GM23248 (cell line): ENCODE data around the gene TMEM17. TPM values are rescaled to one million over a fixed set of nuclear protein-coding genes. Genes with fewer than 3 reads are reported as not detected.
A peak's percentile ranks its signal among the peaks of the same experiment; 100 is the strongest.

ENCODE experiments used
- DNase-seq: peaks from one replicate; pipeline ENCODE4 v3.0.0-alpha.2; 2015
- H2AFZ ChIP-seq: fragments of 200-600 bp; sonication (generic); 2 replicates; pipeline ENCODE4 v1.6.1; 2016; ENCODE audit warnings: antibody characterized with exemption
- H3F3A ChIP-seq: fragments of 200-600 bp; sonication (generic); 2 replicates; pipeline ENCODE4 v1.6.1; 2016; ENCODE audit warnings: mild to moderate bottlenecking, antibody characterized with exemption, mixed run types; ENCODE audit not compliant: insufficient read depth
- H3K27ac ChIP-seq: fragments of 200-600 bp; sonication (generic); 2 replicates; pipeline ENCODE4 v1.5.1; 2016; ENCODE audit warnings: mild to moderate bottlenecking
- H3K27me3 ChIP-seq: fragments of 200-600 bp; sonication (generic); replicated peaks from 2 replicates; pipeline ENCODE4 v1.6.1; 2016; ENCODE audit warnings: mild to moderate bottlenecking; ENCODE audit not compliant: insufficient read depth
- H3K36me3 ChIP-seq: fragments of 200-600 bp; sonication (generic); 2 replicates; pipeline ENCODE4 v1.6.1; 2016; ENCODE audit warnings: low read depth, mild to moderate bottlenecking
- H3K4me1 ChIP-seq: fragments of 200-600 bp; sonication (generic); 2 replicates; pipeline ENCODE4 v1.6.1; 2016; ENCODE audit warnings: mild to moderate bottlenecking; ENCODE audit not compliant: insufficient read depth
- H3K4me2 ChIP-seq: fragments of 200-600 bp; sonication (generic); one replicate; pipeline ENCODE4 v1.6.1; 2016; ENCODE audit warnings: mild to moderate bottlenecking; ENCODE audit not compliant: unreplicated experiment
- H3K4me3 ChIP-seq: fragments of 200-600 bp; sonication (generic); 2 replicates; pipeline ENCODE4 v1.5.1; 2016; ENCODE audit warnings: mild to moderate bottlenecking
- H3K79me2 ChIP-seq: fragments of 200-600 bp; sonication (generic); 2 replicates; pipeline ENCODE4 v1.6.1; 2016; ENCODE audit warnings: mild to moderate bottlenecking; ENCODE audit not compliant: insufficient read depth
- H3K9ac ChIP-seq: fragments of 200-600 bp; sonication (generic); 2 replicates; pipeline ENCODE4 v1.6.1; 2016; ENCODE audit warnings: mild to moderate bottlenecking
- H3K9me2 ChIP-seq: fragments of 200-600 bp; sonication (generic); 2 replicates; pipeline ENCODE4 v1.6.1; 2016; ENCODE audit warnings: mixed run types, mild to moderate bottlenecking, moderate library complexity; ENCODE audit not compliant: insufficient read depth
- H3K9me3 ChIP-seq: fragments of 200-600 bp; sonication (generic); one replicate; pipeline ENCODE4 v1.6.1; 2017; ENCODE audit warnings: low read depth
- H4K20me1 ChIP-seq: fragments of 200-600 bp; sonication (generic); 2 replicates; pipeline ENCODE4 v1.6.0; 2016; ENCODE audit not compliant: insufficient read depth
- EZH2 ChIP-seq: fragments of 200-600 bp; sonication (generic); IDR thresholded peaks from 2 replicates; pipeline ENCODE4 v1.6.1; 2018; ENCODE audit warnings: antibody characterized with exemption, mild to moderate bottlenecking; ENCODE audit not compliant: insufficient read depth, poor library complexity, severe bottlenecking
- EZH2phosphoT487 ChIP-seq: fragments of 200-600 bp; sonication (generic); IDR thresholded peaks from 2 replicates; pipeline ENCODE4 v1.6.1; 2018; ENCODE audit warnings: antibody characterized with exemption, moderate library complexity, mild to moderate bottlenecking, low read depth; ENCODE audit not compliant: insufficient read depth
- WGBS, 2 experiments: methylation state at CpG; one replicate each; pipeline ENCODE4 v1.1.6; 2015 to 2017; ENCODE audit warnings: low lambda C conversion rate in 2 of 2, low coverage in 1 of 2; ENCODE audit errors: missing lambda C conversion rate in 2 of 2; 5-methylcytosine and 5-hydroxymethylcytosine counted together
- in situ Hi-C: fragments of 300-500 bp; cut with MboI; formaldehyde crosslinking; loops from 2 replicates; pipeline ENCODE4 v1.15.0; 2020
- polyA plus RNA-seq: library from polyadenylated mRNA; unstranded; fragments of >200 nt; fragmentation: Nextera tagmentation; extraction: Ambion mirVana; gene quantifications from 2 replicates; pipeline ENCODE4 v1.2.1, GENCODE V29; 2016
- total RNA-seq: library from RNA; depleted of rRNA; stranded (reverse); fragments of >200 nt; shearing (Covaris generic); gene quantifications from 2 replicates; pipeline ENCODE4 v1.2.3, GENCODE V29; 2014

TMEM17 gene
- total and polyA plus RNA-seq, 2 experiments from 2014 or later, result 3.7 to 5.7 TPM

GRCh38 chr2:62458206-62458641 lies 47.8 kb downstream of the TMEM17 start:
- Histone ChIP-seq H3K4me1 (peaks cover 19% of the 10 kb centered on the region), H2AFZ (no peak overlapping the region), H3K9ac (no peak overlapping the region), H3K27ac (no peak overlapping the region), H3K27me3 (no peaks in the 10 kb centered on the region), H3F3A (0 out of 2 replicates have a peak, but pooled peaks cover 5% of the 10 kb centered on the region), H3K4me3 (no peak overlapping the region), H3K36me3 (no peaks in the 10 kb centered on the region), H3K79me2 (no peaks in the 10 kb centered on the region), H3K9me2 (no peaks in the 10 kb centered on the region), H4K20me1 (no peaks in the 10 kb centered on the region), H3K9me3 (no peaks in the 10 kb centered on the region), H3K4me2 (no peak overlapping the region)
- DNase-seq, result no peak
- TF ChIP-seq EZH2phosphoT487 (no peak), EZH2 (no peak)
- in situ Hi-C loops, result loop anchor here (10.0 kb wide), 1 partner anchor 317 kb away; no protein-coding TSS in a partner anchor
- 81% methylated on average over 11 of the region's 11 CpGs for WGBS, 2 experiments

GRCh38 chr2:62457556-62457955 lies 48.4 kb downstream of the TMEM17 start:
- in situ Hi-C loops, result loop anchor here (10.0 kb wide), 1 partner anchor 317 kb away; no protein-coding TSS in a partner anchor
- Histone ChIP-seq H3K4me2 (peak overlapping the region; percentile 63), H3K79me2 (no peaks in the 10 kb centered on the region), H3K4me1 (peaks cover 19% of the 10 kb centered on the region), H2AFZ (peak overlapping the region; percentile 93), H3F3A (0 out of 2 replicates have a peak, but pooled peaks cover 5% of the 10 kb centered on the region), H3K9ac (peak overlapping the region; percentile 76), H3K9me3 (no peaks in the 10 kb centered on the region), H3K27ac (no peak overlapping the region), H3K4me3 (peak overlapping the region; percentile 80), H3K27me3 (no peaks in the 10 kb centered on the region), H3K9me2 (no peaks in the 10 kb centered on the region), H4K20me1 (no peaks in the 10 kb centered on the region), H3K36me3 (no peaks in the 10 kb centered on the region)
- no peak for DNase-seq
- WGBS, 2 experiments, result 62 to 94% methylated on average over 6 to 11 of the region's 11 CpGs
- TF ChIP-seq EZH2phosphoT487, result no peak
- no peak for TF ChIP-seq EZH2

GRCh38 chr2:62456721-62457539 lies 49.1 kb downstream of the TMEM17 start:
- H3K4me1 ChIP-seq, result peaks cover 14% of the 10 kb centered on the region
- 0 out of 2 replicates have a peak, but pooled peaks cover 1% of the 10 kb centered on the region for H3F3A ChIP-seq
- H3K27me3 ChIP-seq, result no peaks in the 10 kb centered on the region
- WGBS, 2 experiments, result 4 to 6% methylated on average over 43 to 45 of the region's 52 CpGs
- H3K4me2 ChIP-seq, result peak overlapping the region; percentile 63
- H3K36me3 ChIP-seq, result no peaks in the 10 kb centered on the region
- H3K4me3 ChIP-seq, result peak overlapping the region; percentile 80
- H3K9me2 ChIP-seq, result no peaks in the 10 kb centered on the region
- peak overlapping the region; percentile 76 for H3K9ac ChIP-seq
- H2AFZ ChIP-seq, result peak overlapping the region; percentile 93
- no peaks in the 10 kb centered on the region for H3K79me2 ChIP-seq
- H3K9me3 ChIP-seq, result no peaks in the 10 kb centered on the region
- peak overlapping the region; percentile 20; the same call in 1 of the 2 replicates for H3K27ac ChIP-seq
- no peak for TF ChIP-seq EZH2
- TF ChIP-seq EZH2phosphoT487, result no peak
- in situ Hi-C loops, result loop anchor here (10.0 kb wide), 1 partner anchor 318 kb away; no protein-coding TSS in a partner anchor
- no peaks in the 10 kb centered on the region for H4K20me1 ChIP-seq
- DNase-seq, result peak; percentile 79

GRCh38 chr2:62455957-62456692 lies 49.9 kb downstream of the TMEM17 start:
- Histone ChIP-seq H3K9me3 (no peaks in the 10 kb centered on the region), H3K4me2 (no peak overlapping the region), H3K4me3 (no peak overlapping the region), H3K27ac (no peak overlapping the region), H2AFZ (peak overlapping the region; percentile 93), H3K9me2 (no peaks in the 10 kb centered on the region), H3K9ac (0 out of 2 replicates have a peak overlapping the region, but pooled peaks have one; percentile 76), H3K36me3 (no peaks in the 10 kb centered on the region), H3F3A (no peaks in the 10 kb centered on the region), H3K4me1 (peaks cover 9% of the 10 kb centered on the region), H4K20me1 (no peaks in the 10 kb centered on the region), H3K27me3 (no peaks in the 10 kb centered on the region), H3K79me2 (no peaks in the 10 kb centered on the region)
- DNase-seq, result no peak
- TF ChIP-seq EZH2 (no peak), EZH2phosphoT487 (no peak)
- in situ Hi-C loops, result loop anchor here (10.0 kb wide), 1 partner anchor 319 kb away; no protein-coding TSS in a partner anchor
- 82 to 85% methylated on average over 6 of the region's 6 CpGs for WGBS, 2 experiments
